MG63 (cell line): ENCODE data around the gene ATF6. TPM values are rescaled to one million over a fixed set of nuclear protein-coding genes. Genes with fewer than 3 reads are reported as not detected.
"Not testable (repeated sequence)": the region's sequence is repeated elsewhere in the genome, so short reads cannot be mapped to it uniquely, and the experiment has no call there.

ENCODE experiments used
- DNase-seq: peaks from one replicate; pipeline ENCODE4 v3.0.0-alpha.2; 2020
- H3K27me3 ChIP-seq: fragments of 250-450 bp; sonication (Bioruptor Pico); 2 replicates; pipeline ENCODE4 v1.5.1; 2020; ENCODE audit warnings: mild to moderate bottlenecking, moderate library complexity
- H3K36me3 ChIP-seq: fragments of 250-450 bp; sonication (Bioruptor Pico); 2 replicates; pipeline ENCODE4 v1.5.1; 2020; ENCODE audit warnings: mild to moderate bottlenecking, moderate library complexity
- H3K4me3 ChIP-seq: fragments of 250-450 bp; sonication (Bioruptor Pico); 2 replicates; pipeline ENCODE4 v1.5.1; 2020; ENCODE audit warnings: mild to moderate bottlenecking, moderate library complexity
- H3K9me3 ChIP-seq: fragments of 250-450 bp; sonication (Bioruptor Pico); 2 replicates; pipeline ENCODE4 v1.5.1; 2020; ENCODE audit warnings: mild to moderate bottlenecking, moderate library complexity
- total RNA-seq: library from RNA; depleted of rRNA; stranded (reverse); fragments of >200 nt; shearing (Covaris generic); gene quantifications from 2 replicates; pipeline ENCODE4 v1.2.3, GENCODE V29; 2014; ENCODE audit warnings: low replicate concordance

Gene ATF6
- total RNA-seq, 1 experiment from 2014 or later, result 19.4 TPM

DNA sequence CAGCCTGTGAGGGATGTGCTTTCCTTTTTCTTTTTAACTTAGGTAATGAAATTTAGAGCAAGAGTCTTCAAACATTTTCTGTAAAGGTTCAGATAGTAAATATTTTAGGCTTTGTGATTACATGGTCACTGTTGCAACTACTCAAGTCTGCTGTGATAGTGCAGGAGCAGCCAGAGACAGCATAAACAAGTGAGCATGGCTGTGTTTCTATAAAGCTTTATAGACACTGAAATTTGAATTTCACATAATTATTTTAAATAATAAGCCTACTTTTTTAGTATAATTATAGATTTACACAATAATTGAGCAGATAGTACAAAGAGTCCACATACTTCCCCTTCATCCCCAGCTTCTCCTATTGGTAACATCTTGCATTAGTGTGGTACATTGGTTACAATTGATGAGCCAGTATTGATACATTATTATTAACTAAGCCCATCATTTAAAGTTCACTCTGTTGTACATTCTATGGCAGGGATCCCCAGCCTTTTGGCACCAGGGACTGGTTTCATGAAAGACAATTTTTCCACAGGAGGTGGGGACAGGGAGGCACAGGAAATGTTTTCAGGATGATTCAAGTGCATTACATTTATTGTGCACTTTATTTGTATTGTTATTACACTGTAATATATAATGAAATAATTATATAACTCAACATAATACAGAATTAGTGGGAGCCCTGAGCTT, 3.0 kb downstream of the ATF6 start:
- peaks cover 3% of the 10 kb centered on the region; the same call in 1 of the 2 replicates for H3K36me3 ChIP-seq
- no peaks in the 10 kb centered on the region for H3K9me3 ChIP-seq
- DNase-seq, result peak; percentile 24
- no peak overlapping the region for H3K4me3 ChIP-seq
- no peaks in the 10 kb centered on the region for H3K27me3 ChIP-seq

DNA sequence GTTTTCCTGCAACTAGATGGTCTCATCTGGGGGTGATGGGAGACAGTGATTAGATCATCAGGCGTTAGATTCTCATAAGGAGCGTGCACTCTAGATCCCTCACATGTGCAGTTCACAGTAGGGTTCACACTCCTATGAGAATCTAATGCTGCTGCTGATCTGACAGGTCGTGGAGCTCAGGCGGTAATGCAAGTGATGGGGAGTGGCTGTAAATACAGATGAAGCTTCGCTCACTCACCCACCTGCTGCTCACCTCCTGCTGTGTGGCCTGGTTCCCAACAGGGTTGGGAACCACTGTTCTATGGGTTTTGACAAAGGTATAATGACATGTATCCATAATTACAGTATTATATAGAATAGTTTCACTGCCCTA, 3.5 kb downstream of the ATF6 start:
- H3K4me3 ChIP-seq, DNase-seq, H3K27me3 ChIP-seq, H3K9me3 ChIP-seq, H3K36me3 ChIP-seq: not testable (repeated sequence)

DNA sequence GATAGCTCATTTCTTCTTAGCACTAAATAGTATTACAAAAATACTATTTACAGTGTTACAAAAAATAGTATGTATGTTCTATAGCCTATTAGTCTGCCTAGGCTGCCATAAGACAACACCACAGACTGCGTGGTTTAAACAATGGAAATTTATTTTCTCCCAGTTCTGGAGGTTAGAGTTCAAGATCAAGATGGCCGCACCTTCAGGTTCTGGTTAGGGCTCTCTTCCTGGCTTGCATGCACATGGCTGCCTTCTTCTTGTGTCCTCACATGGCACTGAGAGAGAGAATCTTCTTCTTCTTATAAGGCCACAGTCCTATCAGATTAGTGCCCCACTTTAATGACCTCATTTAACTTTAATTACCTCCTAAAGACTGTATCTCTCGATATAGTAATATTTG, 4.1 kb downstream of the ATF6 start:
- no peak overlapping the region for H3K4me3 ChIP-seq
- DNase-seq, result no peak
- H3K9me3 ChIP-seq, result no peaks in the 10 kb centered on the region

DNA sequence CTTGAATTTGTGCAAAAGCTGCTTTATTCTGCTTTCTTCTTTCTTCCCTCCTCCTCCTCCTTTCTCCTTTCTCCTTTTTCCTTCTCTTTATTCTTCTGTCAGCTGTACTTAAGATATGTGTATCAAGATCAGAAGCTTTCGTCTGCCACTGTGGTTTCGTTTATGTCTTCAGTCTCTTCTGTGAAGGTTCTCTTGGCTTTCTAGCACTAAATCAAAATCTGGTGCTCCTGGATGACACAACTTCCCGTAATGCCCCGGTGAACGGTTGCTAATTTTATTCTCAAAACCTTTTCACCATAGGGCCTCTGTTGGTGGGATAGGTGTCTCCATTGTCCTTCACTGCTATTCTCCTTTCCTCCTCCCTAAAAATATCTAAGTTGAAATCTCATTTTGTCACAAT, 5.0 kb downstream of the ATF6 start:
- Histone ChIP-seq H3K4me3 (no peak overlapping the region), H3K36me3 (peaks cover 3% of the 10 kb centered on the region; the same call in 1 of the 2 replicates), H3K9me3 (no peaks in the 10 kb centered on the region), H3K27me3 (no peaks in the 10 kb centered on the region)
- DNase-seq, result no peak

More for the DNA sequence above, 4.1 kb downstream of the ATF6 start:
- H3K36me3 ChIP-seq, result peaks cover 3% of the 10 kb centered on the region; the same call in 1 of the 2 replicates
- no peaks in the 10 kb centered on the region for H3K27me3 ChIP-seq

DNA sequence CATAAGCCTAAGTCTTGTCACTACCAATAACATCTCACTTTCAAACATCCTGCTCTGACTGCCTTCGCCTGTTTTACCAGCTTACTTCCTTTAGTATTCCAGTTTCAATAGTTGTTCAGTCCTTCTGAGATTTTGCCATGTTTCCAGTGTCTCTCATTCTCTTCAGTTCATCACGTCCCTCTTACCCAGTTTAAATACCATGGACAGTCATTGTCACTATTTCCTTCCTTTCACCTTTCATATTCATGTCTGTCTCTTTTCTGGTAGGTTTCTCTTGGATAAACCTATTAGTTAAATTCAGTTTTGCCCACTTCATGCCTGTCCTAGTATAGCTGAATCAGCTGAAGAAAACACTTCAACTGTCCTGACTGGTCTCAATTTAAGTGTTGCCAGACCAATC, 5.9 kb downstream of the ATF6 start:
- no peaks in the 10 kb centered on the region for H3K9me3 ChIP-seq
- H3K4me3 ChIP-seq, result no peak overlapping the region
- H3K36me3 ChIP-seq, result no peaks in the 10 kb centered on the region
- H3K27me3 ChIP-seq, result no peaks in the 10 kb centered on the region
- no peak for DNase-seq

DNA sequence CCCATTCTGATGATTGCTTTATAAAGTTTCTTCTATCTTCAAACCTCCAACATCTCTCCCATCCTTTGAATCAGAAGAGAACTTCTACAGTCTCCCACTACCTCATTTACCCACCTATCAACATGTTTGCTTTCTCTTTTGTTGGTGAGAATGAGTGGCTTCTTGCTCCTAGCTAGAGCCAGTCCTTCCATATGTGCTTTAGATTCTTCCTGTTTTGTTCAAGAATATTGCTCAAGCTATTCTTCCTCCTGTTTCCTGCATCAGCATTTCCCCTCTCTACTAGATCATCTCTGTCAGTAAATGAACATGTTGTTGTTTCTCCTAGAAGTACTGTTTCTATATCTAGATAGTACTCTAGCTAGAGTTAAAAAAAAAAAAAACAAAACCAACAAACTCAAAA, 6.3 kb downstream of the ATF6 start:
- Histone ChIP-seq H3K9me3 (no peaks in the 10 kb centered on the region), H3K4me3 (no peak overlapping the region), H3K27me3 (no peaks in the 10 kb centered on the region), H3K36me3 (no peaks in the 10 kb centered on the region)
- DNase-seq, result no peak

DNA sequence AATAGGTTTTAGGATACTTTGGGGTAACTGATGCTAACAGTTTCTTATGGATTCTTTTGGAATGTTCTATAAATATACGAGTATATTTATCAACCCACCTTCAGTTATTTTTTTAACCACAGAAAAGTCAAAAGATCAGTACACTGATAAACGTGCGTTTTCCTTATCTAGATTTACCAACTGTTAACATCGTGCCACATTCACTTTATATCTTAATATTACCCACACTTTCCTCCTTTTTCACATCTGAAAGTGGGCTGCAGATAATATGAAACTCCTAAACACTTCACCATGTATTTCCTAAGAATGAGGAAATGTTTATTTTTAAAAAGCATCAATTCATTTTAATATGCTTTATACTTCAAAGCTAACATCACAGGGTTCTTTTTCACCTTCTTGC, 7.7 kb downstream of the ATF6 start:
- H3K36me3 ChIP-seq, result no peaks in the 10 kb centered on the region
- no peaks in the 10 kb centered on the region for H3K27me3 ChIP-seq
- DNase-seq, result no peak
- H3K9me3 ChIP-seq, result no peaks in the 10 kb centered on the region
- no peak overlapping the region for H3K4me3 ChIP-seq

DNA sequence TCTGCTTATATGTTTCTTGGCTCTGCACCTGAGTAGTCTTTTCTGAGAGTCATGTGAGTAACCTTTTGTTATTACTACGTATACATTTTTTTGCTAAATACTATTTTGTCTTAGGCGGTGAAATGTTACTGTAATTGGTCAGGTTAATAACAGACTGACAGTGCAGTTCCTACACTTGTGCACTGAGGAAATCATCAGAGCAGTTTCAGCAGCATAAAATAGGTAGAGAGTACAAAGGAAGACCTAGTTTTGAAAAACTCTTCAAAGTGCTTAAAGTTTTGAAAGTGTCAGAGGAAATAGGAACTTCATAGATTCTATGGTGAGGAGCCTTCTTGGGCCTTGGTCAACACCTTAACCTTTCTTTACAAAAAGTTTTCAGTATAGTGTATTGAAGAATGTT, 11.1 kb downstream of the ATF6 start:
- H3K27me3 ChIP-seq, result no peaks in the 10 kb centered on the region
- no peaks in the 10 kb centered on the region for H3K36me3 ChIP-seq
- DNase-seq, result no peak
- H3K4me3 ChIP-seq, result no peak overlapping the region
- no peaks in the 10 kb centered on the region for H3K9me3 ChIP-seq

DNA sequence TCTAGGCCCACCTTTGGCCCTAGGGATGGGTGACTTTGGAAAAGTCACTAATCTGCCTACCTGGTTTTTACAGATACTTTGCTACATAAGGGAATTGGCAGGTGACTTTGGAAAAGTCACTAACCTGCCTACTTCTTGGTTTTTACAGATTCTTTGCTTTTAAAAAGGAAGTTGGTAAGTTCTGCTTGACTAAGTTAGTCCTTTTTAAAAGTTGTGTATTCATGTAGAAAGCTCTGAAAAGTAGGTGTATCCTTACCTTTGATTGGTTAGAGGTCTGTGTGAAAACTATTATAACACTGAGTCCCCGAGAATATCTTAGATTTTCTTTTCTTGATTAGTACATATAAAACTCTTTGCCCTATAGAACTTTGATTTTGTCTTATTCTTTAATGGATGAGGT, 12.4 kb downstream of the ATF6 start:
- Histone ChIP-seq H3K4me3 (no peak overlapping the region), H3K27me3 (no peaks in the 10 kb centered on the region), H3K36me3 (no peaks in the 10 kb centered on the region), H3K9me3 (no peaks in the 10 kb centered on the region)
- no peak for DNase-seq

DNA sequence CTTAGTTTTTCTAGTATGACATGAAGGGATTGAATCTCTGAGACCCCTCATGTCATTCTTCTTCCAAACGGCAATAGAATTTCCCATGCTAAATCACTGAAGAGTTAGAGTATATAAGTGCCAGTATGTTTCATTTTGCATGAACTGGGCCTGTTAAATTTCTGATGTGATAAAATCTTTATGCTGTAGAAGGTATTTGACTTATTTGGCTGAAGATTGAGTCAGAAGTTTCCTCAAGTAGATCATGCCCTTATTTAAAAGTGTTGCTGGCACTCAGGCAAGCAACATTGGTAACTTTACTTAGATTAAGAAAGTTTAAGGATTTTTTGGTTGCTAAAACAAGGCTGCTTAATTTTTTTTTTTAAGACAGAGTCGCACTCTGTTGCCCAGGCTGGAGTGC, 13.3 kb downstream of the ATF6 start:
- DNase-seq, result no peak
- Histone ChIP-seq H3K9me3 (no peaks in the 10 kb centered on the region), H3K4me3 (no peak overlapping the region), H3K27me3 (no peaks in the 10 kb centered on the region), H3K36me3 (peaks cover 7% of the 10 kb centered on the region; the same call in 1 of the 2 replicates)

DNA sequence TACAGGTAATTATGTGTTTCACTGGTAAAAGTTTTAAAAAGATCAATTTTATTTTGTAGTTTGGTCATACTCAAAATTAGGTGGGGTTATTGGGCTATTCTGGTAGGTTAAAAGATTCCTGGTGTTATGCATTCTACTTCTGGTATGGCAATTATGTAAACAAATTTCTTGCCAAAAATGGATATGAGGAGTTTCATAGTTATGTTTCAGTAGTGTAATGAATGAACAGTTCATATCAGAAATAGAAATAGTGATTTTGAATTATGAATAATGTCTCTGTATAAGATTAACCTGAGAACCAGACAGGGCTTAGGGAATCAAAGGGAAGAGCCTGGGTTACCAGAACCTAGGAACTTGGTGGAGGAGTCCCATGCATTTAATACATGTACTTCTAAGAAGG, 15.9 kb downstream of the ATF6 start:
- H3K4me3 ChIP-seq, result no peak overlapping the region
- DNase-seq, result no peak

DNA sequence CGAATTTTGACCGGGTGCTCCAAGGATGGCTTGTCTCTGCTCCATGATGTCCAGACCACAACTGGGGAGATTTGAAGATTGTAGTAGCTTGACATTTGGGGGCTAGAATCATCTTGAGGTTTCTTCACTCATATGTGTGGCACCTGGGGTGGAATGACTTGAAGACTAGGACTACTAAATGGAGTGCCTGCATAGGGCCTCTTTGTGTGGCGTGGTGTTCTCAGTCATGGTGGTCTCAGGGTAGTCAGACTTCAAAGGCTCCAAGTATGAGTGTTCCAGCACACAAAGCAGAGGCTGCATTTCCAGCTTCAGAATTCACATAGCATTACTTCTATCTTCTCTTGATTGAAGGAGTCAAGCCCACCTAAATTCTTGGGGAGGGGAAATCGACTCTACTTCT, 16.8 kb downstream of the ATF6 start:
- Histone ChIP-seq H3K36me3 (peaks cover 13% of the 10 kb centered on the region; the same call in 1 of the 2 replicates), H3K9me3 (no peaks in the 10 kb centered on the region), H3K27me3 (no peaks in the 10 kb centered on the region), H3K4me3 (no peak overlapping the region)
- DNase-seq, result no peak

More for the DNA sequence above, 15.9 kb downstream of the ATF6 start:
- H3K36me3 ChIP-seq, result peaks cover 13% of the 10 kb centered on the region; the same call in 1 of the 2 replicates
- no peaks in the 10 kb centered on the region for H3K27me3 ChIP-seq
- no peaks in the 10 kb centered on the region for H3K9me3 ChIP-seq

DNA sequence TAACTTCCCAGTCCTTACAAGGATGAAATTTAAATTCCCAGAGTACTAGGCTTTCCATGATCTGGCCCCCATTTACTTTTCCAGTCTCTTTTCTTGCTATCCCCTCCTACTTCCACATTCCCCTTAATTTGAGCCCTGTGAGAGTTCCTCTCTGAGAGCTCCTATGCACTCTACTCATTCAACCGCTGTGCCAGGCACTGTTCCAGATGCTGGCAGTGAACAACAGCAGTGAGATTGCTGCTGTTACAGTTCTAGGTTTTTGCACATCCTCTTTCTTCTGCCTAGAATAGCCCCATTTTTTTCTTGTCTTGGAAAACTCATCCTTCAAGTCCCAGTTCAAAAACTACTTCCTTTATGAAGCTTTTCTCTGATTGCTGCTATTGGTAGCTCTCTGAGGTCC, 18.8 kb downstream of the ATF6 start:
- Histone ChIP-seq H3K36me3 (peaks cover 13% of the 10 kb centered on the region; the same call in 1 of the 2 replicates), H3K4me3 (no peak overlapping the region), H3K27me3 (no peaks in the 10 kb centered on the region), H3K9me3 (no peaks in the 10 kb centered on the region)
- DNase-seq, result no peak

DNA sequence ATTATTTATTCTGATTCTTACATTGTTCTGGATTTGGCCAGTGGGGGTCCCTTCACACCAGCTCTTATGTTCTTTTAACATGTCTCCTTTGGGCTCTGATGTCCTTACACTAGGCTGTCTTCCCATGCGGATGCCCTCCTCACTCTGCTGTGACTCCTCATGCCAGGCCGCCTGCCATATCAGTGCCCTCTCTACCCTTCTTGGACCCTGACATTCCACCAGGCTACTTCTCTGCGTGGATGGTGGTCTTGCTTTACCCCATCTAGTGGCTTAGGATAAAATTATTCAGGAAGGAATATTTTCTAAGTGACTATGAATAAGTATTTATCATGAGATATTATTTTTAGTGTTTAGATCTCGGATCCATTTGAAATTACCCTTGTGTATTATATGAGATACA, 21.2 kb downstream of the ATF6 start:
- no peak for DNase-seq
- Histone ChIP-seq H3K9me3 (no peaks in the 10 kb centered on the region), H3K27me3 (no peaks in the 10 kb centered on the region), H3K36me3 (peaks cover 23% of the 10 kb centered on the region), H3K4me3 (no peak overlapping the region)

DNA sequence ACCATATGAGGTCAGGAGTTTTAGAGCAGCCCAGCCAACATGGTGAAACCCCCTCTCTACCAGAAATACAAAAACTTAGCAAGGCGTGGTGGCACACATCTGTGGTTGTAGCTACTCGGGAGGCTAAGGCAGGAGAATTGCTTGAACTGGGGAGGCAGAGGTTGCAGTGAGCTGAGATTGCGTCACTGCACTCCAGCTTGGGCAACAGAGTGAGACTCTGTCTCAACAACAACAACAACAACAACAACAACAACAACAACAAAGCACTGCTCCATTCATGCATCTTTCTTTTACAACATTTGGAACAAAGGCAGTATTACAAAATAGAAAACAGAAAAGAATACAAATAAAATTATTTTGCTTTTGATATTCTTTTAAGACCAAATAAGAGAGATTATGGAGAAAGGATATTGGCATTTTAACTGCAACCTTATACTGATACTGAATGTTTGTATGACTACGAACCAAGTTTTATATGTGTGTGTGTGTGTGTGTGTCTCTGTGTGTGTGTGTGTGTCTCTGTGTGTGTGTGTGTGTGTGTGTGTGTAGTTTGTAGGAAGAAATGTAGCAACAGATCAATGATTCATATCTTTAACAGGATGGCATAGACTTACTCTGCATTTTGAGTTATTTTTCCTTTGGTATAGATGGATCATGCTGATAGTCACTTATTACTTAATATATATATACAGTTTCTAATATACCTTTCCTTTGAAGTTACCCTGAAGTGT, 24.6 kb downstream of the ATF6 start:
- no peak overlapping the region for H3K4me3 ChIP-seq
- no peaks in the 10 kb centered on the region for H3K9me3 ChIP-seq
- H3K36me3 ChIP-seq, result peaks cover 24% of the 10 kb centered on the region
- no peak for DNase-seq
- no peaks in the 10 kb centered on the region for H3K27me3 ChIP-seq

DNA sequence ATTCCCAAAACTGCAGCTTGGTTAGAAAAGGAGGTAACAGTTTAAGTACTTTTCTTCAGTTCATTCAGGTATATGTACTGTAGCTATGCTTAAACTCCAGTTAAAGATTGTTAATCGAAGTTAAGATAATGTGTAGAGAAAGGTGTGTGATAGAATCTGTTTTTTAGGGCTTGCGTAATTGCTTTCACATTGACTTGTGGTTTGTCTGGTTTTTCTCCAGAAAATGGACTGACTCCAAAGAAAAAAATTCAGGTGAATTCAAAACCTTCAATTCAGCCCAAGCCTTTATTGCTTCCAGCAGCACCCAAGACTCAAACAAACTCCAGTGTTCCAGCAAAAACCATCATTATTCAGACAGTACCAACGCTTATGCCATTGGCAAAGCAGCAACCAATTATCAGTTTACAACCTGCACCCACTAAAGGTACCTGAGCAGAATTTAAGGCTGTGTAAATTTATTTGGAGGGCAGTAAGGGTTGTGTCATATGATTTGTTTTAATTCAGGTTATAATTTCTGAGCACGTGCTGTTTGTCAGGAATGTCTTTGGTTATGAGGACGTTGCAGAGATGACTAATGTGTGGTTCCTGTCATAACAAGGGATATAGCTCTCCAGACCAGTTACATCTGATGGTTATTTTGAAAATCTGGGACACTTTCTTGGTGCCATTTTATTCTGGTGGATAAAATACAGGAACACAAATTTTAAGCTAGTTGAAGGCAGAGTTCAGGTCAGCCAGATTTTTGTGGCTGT, 26.0 kb downstream of the ATF6 start:
- peaks cover 25% of the 10 kb centered on the region for H3K36me3 ChIP-seq
- DNase-seq, result no peak
- H3K9me3 ChIP-seq, result no peaks in the 10 kb centered on the region
- H3K27me3 ChIP-seq, result no peaks in the 10 kb centered on the region
- H3K4me3 ChIP-seq, result no peak overlapping the region

DNA sequence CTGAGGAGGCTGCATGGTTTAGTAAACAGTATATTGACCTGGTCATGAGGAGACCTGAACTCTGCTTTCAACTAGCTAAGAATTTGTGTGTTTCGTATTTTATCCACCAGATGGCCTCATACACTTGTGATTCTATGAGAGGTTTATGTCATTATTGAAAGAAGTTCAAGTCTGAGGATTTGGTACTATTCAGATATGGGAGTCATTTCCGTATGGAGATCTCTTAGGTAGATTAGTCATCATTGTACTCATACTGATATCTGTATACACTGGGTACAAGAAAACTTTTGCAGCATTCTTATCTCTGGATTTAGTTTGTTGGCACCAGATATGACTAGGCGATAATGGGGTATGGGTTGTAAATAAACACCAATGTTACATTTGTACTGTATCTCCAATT, 26.6 kb downstream of the ATF6 start:
- peaks cover 30% of the 10 kb centered on the region for H3K36me3 ChIP-seq
- DNase-seq, result no peak
- H3K4me3 ChIP-seq, result no peak overlapping the region
- no peaks in the 10 kb centered on the region for H3K27me3 ChIP-seq
- H3K9me3 ChIP-seq, result no peaks in the 10 kb centered on the region
